ENCODE measurements around the gene PPFIA4. TPM values are rescaled to one million over a fixed set of nuclear protein-coding genes. Genes with fewer than 3 reads are reported as not detected.

The PPFIA4 gene
- total and polyA plus RNA-seq, 10 donors = 0.21 to 12.0 (median 4.9) TPM

DNA sequence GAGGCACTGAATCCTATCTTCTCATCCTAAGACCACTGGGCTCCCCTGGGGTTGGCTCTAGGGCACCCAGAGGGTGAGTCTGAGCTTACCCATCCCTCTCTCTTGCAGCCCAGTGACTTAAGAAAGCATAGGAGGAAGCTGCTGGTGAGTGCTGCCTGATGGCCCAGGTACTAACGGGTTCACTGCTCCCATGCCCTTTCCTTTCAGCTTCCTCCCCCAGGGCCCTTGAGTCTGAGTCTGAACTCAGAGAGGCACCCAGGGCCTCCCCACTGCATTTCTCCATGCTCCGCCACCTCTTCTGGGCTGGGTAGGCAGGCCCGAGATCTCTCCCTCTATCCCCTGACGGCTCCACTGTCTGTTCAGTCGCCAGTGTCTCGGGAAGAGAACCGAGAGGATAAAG is 29.7 kb downstream of the PPFIA4 start:
- no peak for DNase-seq
- no peak overlapping the region for H3K4me3 ChIP-seq
- 80 to 93% (median 85%) methylated on average over 7 of the region's 7 CpGs for WGBS, 5 donors
- no peak overlapping the region for H3K27ac ChIP-seq
- H3K9me3 ChIP-seq = no peaks in the 10 kb centered on the region
- intact Hi-C loops (cut with DNase I; ENCODE audit: low total_unique reads) = no loop called here
- H3K4me1 ChIP-seq = peaks cover 0 to 39% (median 11%) of the 10 kb centered on the region in 6 donors
- H3K27me3 ChIP-seq (replicated peaks in 1 of 7) = peaks cover 0 to 24% (median 0%) of the 10 kb centered on the region in 7 donors
- no peaks in the 10 kb centered on the region for H3K36me3 ChIP-seq
- TF ChIP-seq, protein P1, sequence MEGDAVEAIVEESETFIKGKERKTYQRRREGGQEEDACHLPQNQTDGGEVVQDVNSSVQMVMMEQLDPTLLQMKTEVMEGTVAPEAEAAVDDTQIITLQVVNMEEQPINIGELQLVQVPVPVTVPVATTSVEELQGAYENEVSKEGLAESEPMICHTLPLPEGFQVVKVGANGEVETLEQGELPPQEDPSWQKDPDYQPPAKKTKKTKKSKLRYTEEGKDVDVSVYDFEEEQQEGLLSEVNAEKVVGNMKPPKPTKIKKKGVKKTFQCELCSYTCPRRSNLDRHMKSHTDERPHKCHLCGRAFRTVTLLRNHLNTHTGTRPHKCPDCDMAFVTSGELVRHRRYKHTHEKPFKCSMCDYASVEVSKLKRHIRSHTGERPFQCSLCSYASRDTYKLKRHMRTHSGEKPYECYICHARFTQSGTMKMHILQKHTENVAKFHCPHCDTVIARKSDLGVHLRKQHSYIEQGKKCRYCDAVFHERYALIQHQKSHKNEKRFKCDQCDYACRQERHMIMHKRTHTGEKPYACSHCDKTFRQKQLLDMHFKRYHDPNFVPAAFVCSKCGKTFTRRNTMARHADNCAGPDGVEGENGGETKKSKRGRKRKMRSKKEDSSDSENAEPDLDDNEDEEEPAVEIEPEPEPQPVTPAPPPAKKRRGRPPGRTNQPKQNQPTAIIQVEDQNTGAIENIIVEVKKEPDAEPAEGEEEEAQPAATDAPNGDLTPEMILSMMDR (IDR thresholded peaks at IDR 0.05 in 8 of 11, conservative IDR thresholded peaks at IDR 0.05 in 3 of 11) = no peak
- TF ChIP-seq POLR2A (IDR thresholded peaks at IDR 0.05) (no peak), POLR2AphosphoS5 (IDR thresholded peaks at IDR 0.05) (no peak)

DNA sequence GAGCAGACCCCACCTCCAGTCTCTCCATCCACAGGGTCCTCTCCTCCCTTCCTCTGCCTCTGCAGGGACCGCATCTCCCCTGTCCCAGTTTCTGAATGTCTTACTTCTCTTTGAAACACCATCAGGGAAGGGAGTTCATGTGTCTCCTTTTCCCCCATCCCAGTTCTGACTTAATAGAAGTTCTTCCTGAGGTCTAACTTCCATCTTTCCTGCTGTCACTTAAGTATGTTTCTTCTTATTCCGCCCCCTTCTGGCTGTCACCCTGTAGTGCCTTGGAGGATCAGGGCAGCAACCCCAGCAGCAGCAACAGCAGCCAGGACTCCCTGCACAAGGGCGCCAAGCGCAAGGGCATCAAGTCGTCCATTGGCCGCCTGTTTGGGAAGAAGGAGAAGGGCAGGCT is 30.2 kb downstream of the PPFIA4 start:
- Histone ChIP-seq H3K4me3 (no peak overlapping the region), H3K27me3 (replicated peaks in 1 of 7) (peaks cover 0 to 20% (median 0%) of the 10 kb centered on the region in 7 donors), H3K27ac (no peak overlapping the region), H3K9me3 (no peaks in the 10 kb centered on the region), H3K4me1 (peaks cover 0 to 39% (median 11%) of the 10 kb centered on the region in 6 donors), H3K36me3 (no peaks in the 10 kb centered on the region)
- WGBS, 5 donors = 89 to 95% (median 94%) methylated on average over 6 of the region's 6 CpGs
- intact Hi-C loops (cut with DNase I; ENCODE audit: low total_unique reads) = no loop called here
- no peak for DNase-seq
- TF ChIP-seq POLR2AphosphoS5 (IDR thresholded peaks at IDR 0.05) (no peak), POLR2A (IDR thresholded peaks at IDR 0.05) (no peak)
- TF ChIP-seq, protein P1 (IDR thresholded peaks at IDR 0.05 in 8 of 11, conservative IDR thresholded peaks at IDR 0.05 in 3 of 11) = no peak

DNA sequence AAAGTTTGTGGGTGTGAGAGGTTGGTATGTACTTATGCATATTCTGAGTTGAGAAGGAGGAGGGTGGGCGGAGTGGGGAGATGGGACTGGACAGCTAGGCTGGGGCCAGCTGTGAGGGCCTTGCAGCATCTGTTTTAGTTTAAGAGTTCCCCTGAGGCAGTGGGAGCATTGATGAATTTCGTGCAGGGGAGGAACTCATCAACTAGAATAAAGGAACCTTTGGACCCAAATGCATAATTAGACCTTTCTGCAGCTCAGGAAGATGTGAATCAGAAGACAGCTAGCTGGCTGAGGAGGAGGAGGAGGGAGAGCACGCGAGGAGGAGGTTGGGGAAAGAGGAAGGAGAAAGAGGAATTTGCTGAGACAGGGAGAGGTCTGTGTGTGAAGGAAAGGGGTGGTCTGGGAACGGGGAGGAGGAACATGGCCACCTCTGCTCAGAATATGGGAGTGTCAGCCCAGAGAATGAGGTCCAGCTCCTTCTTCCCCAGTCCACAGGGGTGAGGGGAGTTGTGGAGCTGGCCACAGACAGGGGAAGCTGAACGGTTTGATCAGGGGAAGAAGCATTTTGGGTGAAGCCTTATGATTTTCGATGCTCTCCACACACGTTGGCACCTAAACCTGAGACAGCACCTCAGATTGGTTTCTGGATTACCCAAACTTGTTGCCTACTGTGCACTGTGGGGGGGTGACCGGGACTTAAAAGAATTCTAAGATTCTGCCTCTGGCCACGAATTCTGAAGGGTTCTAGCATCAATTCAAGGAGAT is 31.8 kb downstream of the PPFIA4 start:
- peak; percentile 56 for DNase-seq
- TF ChIP-seq, protein P1 (IDR thresholded peaks at IDR 0.05 in 8 of 11, conservative IDR thresholded peaks at IDR 0.05 in 3 of 11) = no peak
- TF ChIP-seq POLR2AphosphoS5 (IDR thresholded peaks at IDR 0.05) (no peak), POLR2A (IDR thresholded peaks at IDR 0.05) (no peak)

DNA sequence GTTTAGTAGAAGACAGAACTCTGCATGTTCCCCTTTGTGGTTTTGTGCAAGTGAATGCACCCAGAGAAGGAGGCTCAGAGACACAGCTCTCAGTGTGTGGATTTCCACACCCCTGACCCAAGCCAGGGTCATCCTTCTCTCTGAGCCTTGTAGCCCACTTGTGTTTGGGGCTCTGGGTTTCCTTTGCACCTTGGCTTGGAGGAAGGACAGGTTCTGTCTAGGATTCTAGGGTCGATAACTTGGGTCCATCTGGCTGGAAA is 32.3 kb downstream of the PPFIA4 start:
- WGBS, 5 donors = 41 to 81% (median 53%) methylated on average over 1 of the region's 1 CpG; no CpG with 5 or more reads in 1 of the 5 donors
- H3K36me3 ChIP-seq = no peaks in the 10 kb centered on the region
- intact Hi-C loops (cut with DNase I; ENCODE audit: low total_unique reads) = no loop called here
- peak overlapping the region in 4 of 8 donors; percentile 1 to 65 (median 30) for H3K27ac ChIP-seq
- H3K27me3 ChIP-seq (replicated peaks in 1 of 7) = peaks cover 0 to 16% (median 0%) of the 10 kb centered on the region in 7 donors
- DNase-seq = no peak
- H3K4me1 ChIP-seq = peaks cover 0 to 47% (median 11%) of the 10 kb centered on the region in 6 donors
- TF ChIP-seq, protein P1 (IDR thresholded peaks at IDR 0.05 in 8 of 11, conservative IDR thresholded peaks at IDR 0.05 in 3 of 11) = no peak
- TF ChIP-seq POLR2A (IDR thresholded peaks at IDR 0.05) (no peak), POLR2AphosphoS5 (IDR thresholded peaks at IDR 0.05) (no peak)
- no peaks in the 10 kb centered on the region for H3K9me3 ChIP-seq
- no peak overlapping the region for H3K4me3 ChIP-seq

More for the DNA sequence above, 31.8 kb downstream of the PPFIA4 start:
- intact Hi-C loops (cut with DNase I; ENCODE audit: low total_unique reads) = no loop called here
- H3K9me3 ChIP-seq = no peaks in the 10 kb centered on the region
- H3K4me1 ChIP-seq = peaks cover 0 to 42% (median 11%) of the 10 kb centered on the region in 6 donors
- H3K27me3 ChIP-seq (replicated peaks in 1 of 7) = peaks cover 0 to 14% (median 0%) of the 10 kb centered on the region in 7 donors
- peak overlapping the region in 4 of 8 donors; percentile 1 to 65 (median 30) for H3K27ac ChIP-seq
- H3K36me3 ChIP-seq = no peaks in the 10 kb centered on the region
- 24 to 31% (median 30%) methylated on average over 9 to 10 of the region's 10 CpGs for WGBS, 5 donors
- H3K4me3 ChIP-seq = no peak overlapping the region

All from spleen (tissue), 11 donors.